Left renal cortex interstitium (tissue), 4 donors: ENCODE data around the gene EPHA2. TPM values are rescaled to one million over a fixed set of nuclear protein-coding genes. Genes with fewer than 3 reads are reported as not detected.

Source experiments
- DNase-seq, 4 donors: peaks; one replicate each; pipeline ENCODE4 v3.0.0-alpha.2; 2013; ENCODE audit warnings: low read depth in 4 of 4, low spot score in 2 of 4, missing footprints in 1 of 4
- polyA plus RNA-seq, 4 donors: library from polyadenylated mRNA; unstranded; fragments of 120-200 nt; gene quantifications; one replicate each; pipeline ENCODE4 v1.2.1, GENCODE V29; 2013; ENCODE audit not compliant: insufficient read length in 4 of 4

EPHA2 gene
- polyA plus RNA-seq, 4 donors = 12.9 to 25.0 (median 20.1) TPM

GRCh38 chr1:16124377-16125087 is 31.3 kb downstream of the EPHA2 start:
- no peak for DNase-seq

GRCh38 chr1:16122916-16123315 is 33.0 kb downstream of the EPHA2 start:
- DNase-seq = no peak

GRCh38 chr1:16122350-16122881 is 33.5 kb downstream of the EPHA2 start:
- no peak for DNase-seq

- no peak for DNase-seq
Observed at GRCh38 chr1:16120940-16121410, 34.9 kb downstream of the EPHA2 start.

GRCh38 chr1:16120407-16120806 is 35.5 kb downstream of the EPHA2 start:
- no peak for DNase-seq

- no peak for DNase-seq
Observed at GRCh38 chr1:16119926-16120325, 35.9 kb downstream of the EPHA2 start.

GRCh38 chr1:16119504-16119903 is 36.4 kb downstream of the EPHA2 start:
- no peak for DNase-seq

GRCh38 chr1:16118706-16119105 is 37.2 kb downstream of the EPHA2 start:
- DNase-seq = no peak

GRCh38 chr1:16117936-16118335 is 37.9 kb downstream of the EPHA2 start:
- DNase-seq = no peak

- DNase-seq = no peak
Observed at GRCh38 chr1:16117369-16117768, 38.5 kb downstream of the EPHA2 start.

GRCh38 chr1:16116625-16117024 is 39.2 kb downstream of the EPHA2 start:
- no peak for DNase-seq

GRCh38 chr1:16116002-16116401 is 39.9 kb downstream of the EPHA2 start:
- no peak for DNase-seq

GRCh38 chr1:16115468-16115983 is 40.3 kb downstream of the EPHA2 start:
- no peak for DNase-seq

- DNase-seq = no peak
Observed at GRCh38 chr1:16114527-16115467, 41.1 kb downstream of the EPHA2 start.

GRCh38 chr1:16112596-16113555 is 43.0 kb downstream of the EPHA2 start:
- DNase-seq = no peak

GRCh38 chr1:16111771-16112595 is 43.9 kb downstream of the EPHA2 start:
- no peak for DNase-seq

GRCh38 chr1:16110884-16111283 is 45.0 kb downstream of the EPHA2 start:
- no peak for DNase-seq

- DNase-seq = no peak
Observed at GRCh38 chr1:16110456-16110855, 45.4 kb downstream of the EPHA2 start.

- DNase-seq = no peak
Observed at GRCh38 chr1:16109571-16109970, 46.3 kb downstream of the EPHA2 start.
